Measurements from ENCODE around the gene DOHH. TPM values are rescaled to one million over a fixed set of nuclear protein-coding genes. Genes with fewer than 3 reads are reported as not detected.

DOHH gene
- total and polyA plus RNA-seq, 4 donors = 1.4 to 12.0 (median 9.2) TPM

DNA sequence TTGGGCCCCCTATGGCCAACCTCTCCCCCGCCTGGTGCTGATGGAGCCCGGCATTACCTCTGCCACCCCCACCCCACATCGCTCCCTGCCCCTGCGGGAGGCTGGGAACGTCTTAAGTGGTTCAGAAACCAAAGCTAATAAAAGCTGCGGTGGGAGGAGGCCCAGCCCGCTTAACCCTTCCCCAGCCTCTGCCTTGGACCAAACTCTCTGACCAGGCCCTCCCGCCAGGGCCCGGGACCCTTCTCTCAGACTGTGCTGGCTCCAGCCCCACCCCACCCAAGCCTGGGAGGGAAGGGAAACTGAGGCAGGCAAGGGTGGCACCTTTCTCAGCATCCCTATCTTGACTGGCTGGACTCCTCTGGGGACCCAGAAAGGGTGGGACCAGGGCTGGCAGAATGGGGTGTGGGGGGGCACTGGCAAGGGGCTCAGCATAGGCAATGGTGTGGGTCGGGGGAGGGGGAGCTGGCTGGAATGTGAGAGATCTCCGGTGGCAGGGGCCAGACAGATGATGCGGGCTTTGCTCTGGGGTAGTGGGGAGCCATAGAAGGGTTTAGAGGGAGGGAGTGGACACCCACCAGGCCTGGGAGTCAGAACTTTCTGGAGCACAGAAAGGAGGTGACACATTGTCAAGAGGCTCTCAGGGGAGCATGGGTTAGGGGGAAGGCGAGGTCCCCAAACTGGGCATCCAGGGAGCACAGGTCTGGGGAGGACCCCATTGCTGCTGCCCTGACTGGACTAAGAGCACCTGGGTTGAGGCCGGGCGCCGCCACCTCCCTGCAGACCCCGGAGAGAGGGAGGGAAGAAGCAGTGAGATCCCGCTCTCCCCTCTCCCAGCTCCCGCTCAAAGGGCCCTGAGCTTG is 42.0 kb downstream of the DOHH start (continued):
- TF ChIP-seq TAF1 (conservative IDR thresholded peaks at IDR 0.05) = no peak
- TF ChIP-seq JUND (IDR thresholded peaks at IDR 0.05) = no peak
- no peak for TF ChIP-seq EGR1 (IDR thresholded peaks at IDR 0.05; ENCODE audit: low read depth in 2 of 2)

DNA sequence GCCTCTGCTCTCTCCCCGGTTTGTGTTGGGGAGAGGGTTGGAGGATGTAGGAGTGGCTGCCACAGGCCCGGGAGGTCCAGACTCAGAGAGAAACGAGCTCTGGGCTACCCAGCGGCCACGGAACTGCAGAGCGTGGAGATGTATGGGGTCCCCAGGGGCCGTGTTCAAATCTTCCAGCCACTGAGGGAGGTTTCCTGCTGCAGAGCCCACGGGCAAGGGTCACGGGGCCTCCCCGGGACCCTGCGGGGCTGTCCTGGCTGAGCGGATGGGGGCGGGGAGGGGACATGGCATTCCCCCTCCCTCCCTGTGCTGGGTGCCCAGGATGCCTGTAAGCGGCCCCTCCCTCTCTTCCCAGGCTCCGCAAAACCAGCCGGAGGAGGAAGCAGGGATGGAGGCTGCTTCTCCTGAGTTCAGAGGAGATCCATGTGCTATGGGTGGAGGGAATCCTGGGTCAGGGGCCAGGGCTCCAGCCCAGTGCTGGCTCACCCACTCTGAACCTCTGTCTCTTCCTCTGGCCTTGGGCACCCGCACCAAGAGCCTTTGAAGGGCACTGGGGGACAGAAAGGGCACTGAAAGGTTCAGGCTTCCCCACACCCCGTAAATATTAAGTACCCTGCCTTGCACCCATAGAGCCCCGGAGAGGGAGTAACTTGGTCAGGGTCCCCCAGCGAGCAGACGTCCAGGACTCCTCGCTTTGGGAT is 42.8 kb downstream of the DOHH start:
- Histone ChIP-seq H3K9ac (ENCODE audit: low read depth in 1 of 2, low read length in 2 of 2) (no peak overlapping the region), H3K4me3 (ENCODE audit: low read depth in 1 of 3, low read length in 3 of 3) (no peak overlapping the region)
- TF ChIP-seq, protein P1, sequence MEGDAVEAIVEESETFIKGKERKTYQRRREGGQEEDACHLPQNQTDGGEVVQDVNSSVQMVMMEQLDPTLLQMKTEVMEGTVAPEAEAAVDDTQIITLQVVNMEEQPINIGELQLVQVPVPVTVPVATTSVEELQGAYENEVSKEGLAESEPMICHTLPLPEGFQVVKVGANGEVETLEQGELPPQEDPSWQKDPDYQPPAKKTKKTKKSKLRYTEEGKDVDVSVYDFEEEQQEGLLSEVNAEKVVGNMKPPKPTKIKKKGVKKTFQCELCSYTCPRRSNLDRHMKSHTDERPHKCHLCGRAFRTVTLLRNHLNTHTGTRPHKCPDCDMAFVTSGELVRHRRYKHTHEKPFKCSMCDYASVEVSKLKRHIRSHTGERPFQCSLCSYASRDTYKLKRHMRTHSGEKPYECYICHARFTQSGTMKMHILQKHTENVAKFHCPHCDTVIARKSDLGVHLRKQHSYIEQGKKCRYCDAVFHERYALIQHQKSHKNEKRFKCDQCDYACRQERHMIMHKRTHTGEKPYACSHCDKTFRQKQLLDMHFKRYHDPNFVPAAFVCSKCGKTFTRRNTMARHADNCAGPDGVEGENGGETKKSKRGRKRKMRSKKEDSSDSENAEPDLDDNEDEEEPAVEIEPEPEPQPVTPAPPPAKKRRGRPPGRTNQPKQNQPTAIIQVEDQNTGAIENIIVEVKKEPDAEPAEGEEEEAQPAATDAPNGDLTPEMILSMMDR (IDR thresholded peaks at IDR 0.05; ENCODE audit: low read depth, low read length, missing input control) = no peak
- TF ChIP-seq NR2F2 (IDR thresholded peaks at IDR 0.05) (no peak), TAF1 (conservative IDR thresholded peaks at IDR 0.05) (no peak)

DNA sequence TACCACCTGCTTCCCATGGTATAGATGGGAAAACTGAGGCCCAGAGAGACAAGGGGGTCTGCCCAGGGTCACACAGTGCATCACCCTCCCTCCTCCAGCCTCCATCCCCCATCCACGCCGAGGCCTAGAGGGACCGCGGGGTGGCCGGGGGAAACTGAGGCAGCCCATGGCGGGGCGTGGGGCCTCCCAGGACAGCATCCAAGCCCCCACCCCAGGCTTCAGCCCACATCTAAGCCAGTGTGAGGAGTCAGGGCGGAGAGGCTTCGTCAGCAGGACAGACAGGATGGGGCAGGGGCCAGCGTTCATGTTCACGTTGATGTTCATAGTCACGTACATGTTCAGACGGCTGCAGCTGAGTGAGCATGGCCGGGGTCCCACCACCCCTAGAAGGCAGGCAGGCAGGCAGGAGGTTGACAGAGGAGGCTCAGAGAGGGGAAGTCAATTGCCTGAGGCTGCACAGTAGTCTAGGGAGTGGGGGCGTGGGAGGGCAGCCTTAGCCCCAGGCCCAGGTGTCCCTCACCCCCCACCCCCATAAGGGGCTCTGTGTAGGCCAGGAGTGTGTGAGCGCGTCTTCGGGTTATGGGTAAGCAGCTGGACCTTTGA is 43.4 kb downstream of the DOHH start:
- peaks cover 24 to 53% (median 30%) of the 10 kb centered on the region in 4 donors for H3K36me3 ChIP-seq (ENCODE audit: control insufficient read depth in 4 of 4, insufficient read depth in 3 of 4, low read depth in 1 of 4, low read length in 3 of 4)
- no peaks in the 10 kb centered on the region for H3K9me3 ChIP-seq (ENCODE audit: control insufficient read depth in 4 of 4, low read length in 3 of 4)
- DNase-seq (ENCODE audit: low spot score) = no peak
- no peaks in the 10 kb centered on the region for H3K27me3 ChIP-seq (ENCODE audit: control insufficient read depth in 4 of 4, insufficient read depth in 4 of 4, low read length in 3 of 4)
- H3K4me1 ChIP-seq (ENCODE audit: control insufficient read depth in 4 of 4, insufficient read depth in 4 of 4, low read length in 3 of 4) = peaks cover 3 to 35% (median 18%) of the 10 kb centered on the region in 4 donors
- peak overlapping the region in 1 of 2 donors; percentile 7 for H3K27ac ChIP-seq (ENCODE audit: low read depth in 1 of 2, low read length in 2 of 2)
- 87% methylated on average over 18 of the region's 18 CpGs for WGBS
- no peak overlapping the region for H3K9ac ChIP-seq (ENCODE audit: low read depth in 1 of 2, low read length in 2 of 2)
- H3K4me3 ChIP-seq (ENCODE audit: low read depth in 1 of 3, low read length in 3 of 3) = no peak overlapping the region
- no peak for TF ChIP-seq NR2F2 (IDR thresholded peaks at IDR 0.05)
- no peak for TF ChIP-seq FOXA2 (IDR thresholded peaks at IDR 0.05)
- no peak for TF ChIP-seq SP1 (IDR thresholded peaks at IDR 0.05)
- TF ChIP-seq TAF1 (conservative IDR thresholded peaks at IDR 0.05) = no peak
- no peak for TF ChIP-seq GABPA (IDR thresholded peaks at IDR 0.05 in 1 of 2, conservative IDR thresholded peaks at IDR 0.05 in 1 of 2)
- no peak for TF ChIP-seq EGR1 (IDR thresholded peaks at IDR 0.05; ENCODE audit: low read depth in 2 of 2)
- TF ChIP-seq YY1 (IDR thresholded peaks at IDR 0.05) = no peak
- TF ChIP-seq RXRA (IDR thresholded peaks at IDR 0.05) = no peak
- no peak for TF ChIP-seq JUND (IDR thresholded peaks at IDR 0.05)
- no peak for TF ChIP-seq RAD21 (IDR thresholded peaks at IDR 0.05)
- TF ChIP-seq HNF4A (conservative IDR thresholded peaks at IDR 0.05) = no peak
- TF ChIP-seq, protein P2, sequence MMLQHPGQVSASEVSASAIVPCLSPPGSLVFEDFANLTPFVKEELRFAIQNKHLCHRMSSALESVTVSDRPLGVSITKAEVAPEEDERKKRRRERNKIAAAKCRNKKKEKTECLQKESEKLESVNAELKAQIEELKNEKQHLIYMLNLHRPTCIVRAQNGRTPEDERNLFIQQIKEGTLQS (IDR thresholded peaks at IDR 0.05) = no peak
- TF ChIP-seq, protein P3, sequence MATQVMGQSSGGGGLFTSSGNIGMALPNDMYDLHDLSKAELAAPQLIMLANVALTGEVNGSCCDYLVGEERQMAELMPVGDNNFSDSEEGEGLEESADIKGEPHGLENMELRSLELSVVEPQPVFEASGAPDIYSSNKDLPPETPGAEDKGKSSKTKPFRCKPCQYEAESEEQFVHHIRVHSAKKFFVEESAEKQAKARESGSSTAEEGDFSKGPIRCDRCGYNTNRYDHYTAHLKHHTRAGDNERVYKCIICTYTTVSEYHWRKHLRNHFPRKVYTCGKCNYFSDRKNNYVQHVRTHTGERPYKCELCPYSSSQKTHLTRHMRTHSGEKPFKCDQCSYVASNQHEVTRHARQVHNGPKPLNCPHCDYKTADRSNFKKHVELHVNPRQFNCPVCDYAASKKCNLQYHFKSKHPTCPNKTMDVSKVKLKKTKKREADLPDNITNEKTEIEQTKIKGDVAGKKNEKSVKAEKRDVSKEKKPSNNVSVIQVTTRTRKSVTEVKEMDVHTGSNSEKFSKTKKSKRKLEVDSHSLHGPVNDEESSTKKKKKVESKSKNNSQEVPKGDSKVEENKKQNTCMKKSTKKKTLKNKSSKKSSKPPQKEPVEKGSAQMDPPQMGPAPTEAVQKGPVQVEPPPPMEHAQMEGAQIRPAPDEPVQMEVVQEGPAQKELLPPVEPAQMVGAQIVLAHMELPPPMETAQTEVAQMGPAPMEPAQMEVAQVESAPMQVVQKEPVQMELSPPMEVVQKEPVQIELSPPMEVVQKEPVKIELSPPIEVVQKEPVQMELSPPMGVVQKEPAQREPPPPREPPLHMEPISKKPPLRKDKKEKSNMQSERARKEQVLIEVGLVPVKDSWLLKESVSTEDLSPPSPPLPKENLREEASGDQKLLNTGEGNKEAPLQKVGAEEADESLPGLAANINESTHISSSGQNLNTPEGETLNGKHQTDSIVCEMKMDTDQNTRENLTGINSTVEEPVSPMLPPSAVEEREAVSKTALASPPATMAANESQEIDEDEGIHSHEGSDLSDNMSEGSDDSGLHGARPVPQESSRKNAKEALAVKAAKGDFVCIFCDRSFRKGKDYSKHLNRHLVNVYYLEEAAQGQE (IDR thresholded peaks at IDR 0.05) = no peak
- TF ChIP-seq, protein P4, sequence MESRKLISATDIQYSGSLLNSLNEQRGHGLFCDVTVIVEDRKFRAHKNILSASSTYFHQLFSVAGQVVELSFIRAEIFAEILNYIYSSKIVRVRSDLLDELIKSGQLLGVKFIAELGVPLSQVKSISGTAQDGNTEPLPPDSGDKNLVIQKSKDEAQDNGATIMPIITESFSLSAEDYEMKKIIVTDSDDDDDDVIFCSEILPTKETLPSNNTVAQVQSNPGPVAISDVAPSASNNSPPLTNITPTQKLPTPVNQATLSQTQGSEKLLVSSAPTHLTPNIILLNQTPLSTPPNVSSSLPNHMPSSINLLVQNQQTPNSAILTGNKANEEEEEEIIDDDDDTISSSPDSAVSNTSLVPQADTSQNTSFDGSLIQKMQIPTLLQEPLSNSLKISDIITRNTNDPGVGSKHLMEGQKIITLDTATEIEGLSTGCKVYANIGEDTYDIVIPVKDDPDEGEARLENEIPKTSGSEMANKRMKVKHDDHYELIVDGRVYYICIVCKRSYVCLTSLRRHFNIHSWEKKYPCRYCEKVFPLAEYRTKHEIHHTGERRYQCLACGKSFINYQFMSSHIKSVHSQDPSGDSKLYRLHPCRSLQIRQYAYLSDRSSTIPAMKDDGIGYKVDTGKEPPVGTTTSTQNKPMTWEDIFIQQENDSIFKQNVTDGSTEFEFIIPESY (IDR thresholded peaks at IDR 0.05) = no peak
- TF ChIP-seq, protein P5, sequence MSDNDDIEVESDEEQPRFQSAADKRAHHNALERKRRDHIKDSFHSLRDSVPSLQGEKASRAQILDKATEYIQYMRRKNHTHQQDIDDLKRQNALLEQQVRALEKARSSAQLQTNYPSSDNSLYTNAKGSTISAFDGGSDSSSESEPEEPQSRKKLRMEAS (IDR thresholded peaks at IDR 0.05) = no peak
- TF ChIP-seq HNF4G (IDR thresholded peaks at IDR 0.05) = no peak
- no peak for TF ChIP-seq FOXA1 (IDR thresholded peaks at IDR 0.05)

More for the DNA sequence above, 42.8 kb downstream of the DOHH start:
- no peak for DNase-seq (ENCODE audit: low spot score)
- Histone ChIP-seq H3K27me3 (ENCODE audit: control insufficient read depth in 4 of 4, insufficient read depth in 4 of 4, low read length in 3 of 4) (no peaks in the 10 kb centered on the region), H3K9me3 (ENCODE audit: control insufficient read depth in 4 of 4, low read length in 3 of 4) (no peaks in the 10 kb centered on the region), H3K36me3 (ENCODE audit: control insufficient read depth in 4 of 4, insufficient read depth in 3 of 4, low read depth in 1 of 4, low read length in 3 of 4) (peaks cover 20 to 52% (median 29%) of the 10 kb centered on the region in 4 donors), H3K4me1 (ENCODE audit: control insufficient read depth in 4 of 4, insufficient read depth in 4 of 4, low read length in 3 of 4) (peaks cover 3 to 35% (median 18%) of the 10 kb centered on the region in 4 donors), H3K27ac (ENCODE audit: low read depth in 1 of 2, low read length in 2 of 2) (peak overlapping the region; percentile 82 to 94)
- WGBS = 74% methylated on average over 22 of the region's 22 CpGs

All from liver (tissue), 9 donors.